H1 (cell line): ENCODE measurements around the gene KCNJ10. TPM values are rescaled to one million over a fixed set of nuclear protein-coding genes. Genes with fewer than 3 reads are reported as not detected.

Experiments
- CHD2 ChIP-seq: IDR thresholded peaks from 2 replicates; pipeline ENCODE4 v1.6.1; 2012; ENCODE audit warnings: low read length, improper control_type of control experiment
- GTF2F1 ChIP-seq: IDR thresholded peaks from 2 replicates; pipeline ENCODE4 v1.6.1; 2012; ENCODE audit warnings: low read depth, low read length, improper control_type of control experiment, borderline replicate concordance
- JUN ChIP-seq: IDR thresholded peaks from 2 replicates; pipeline ENCODE4 v1.6.1; 2011; ENCODE audit warnings: low read depth, mild to moderate bottlenecking, improper control_type of control experiment, low read length
- KDM1A ChIP-seq: fragments of 200-600, 300-600 bp; sonication (generic); IDR thresholded peaks from 2 replicates; pipeline ENCODE4 v1.7.1; 2016; ENCODE audit warnings: mild to moderate bottlenecking, low read length, borderline replicate concordance
- POU5F1 ChIP-seq: IDR thresholded peaks from 2 replicates; pipeline ENCODE4 v1.6.1; 2011; ENCODE audit warnings: low read depth, mild to moderate bottlenecking, low read length, moderate library complexity
- ZNF274 ChIP-seq: IDR thresholded peaks from 2 replicates; pipeline ENCODE4 v1.7.0; 2012; ENCODE audit warnings: low read length, borderline replicate concordance; ENCODE audit errors: extremely low read depth
- polyA plus RNA-seq, 7 experiments: library from polyadenylated mRNA; depleted of rRNA in 3 of 7; stranded (reverse) in 5 of 7; unstranded in 2 of 7; fragments of >200 nt in 5 of 7; fragments of 200-250 nt in 2 of 7; gene quantifications; 1 replicate in 5 of 7; 2 replicates in 1 of 7; 4 replicates in 1 of 7; pipeline versions ENCODE4 v1.2.1 to v1.2.3, GENCODE V29; 2011 to 2013; ENCODE audit warnings: missing spikeins in 2 of 7, mixed read lengths in 2 of 7
- total RNA-seq: library from RNA; stranded (reverse); fragmentation: NEBNext Ultra II Directional; extraction: Animal tissue kit (Norgen Biotek cat#: 25700); gene quantifications from 2 replicates; pipeline ENCODE4 v1.2.1, GENCODE V29; 2021
- TF ChIP-seq, protein P1 (sequence below): fragments of 300-600 bp; sonication (generic); IDR thresholded peaks from 2 replicates; pipeline ENCODE4 v1.7.1; 2012; ENCODE audit warnings: low read length, moderate library complexity, mild to moderate bottlenecking, inconsistent platforms; ENCODE audit not compliant: insufficient replicate concordance
- TF ChIP-seq, protein P2 (sequence below): IDR thresholded peaks from 2 replicates; pipeline ENCODE4 v1.6.1; 2012; ENCODE audit warnings: low read length, inconsistent platforms

Gene KCNJ10
- total and polyA plus RNA-seq, 2 of the 8 experiments (the other 6 are each of a cell fraction or from before 2014, with no cell fraction given), result 1.7 to 2.4 TPM

DNA sequence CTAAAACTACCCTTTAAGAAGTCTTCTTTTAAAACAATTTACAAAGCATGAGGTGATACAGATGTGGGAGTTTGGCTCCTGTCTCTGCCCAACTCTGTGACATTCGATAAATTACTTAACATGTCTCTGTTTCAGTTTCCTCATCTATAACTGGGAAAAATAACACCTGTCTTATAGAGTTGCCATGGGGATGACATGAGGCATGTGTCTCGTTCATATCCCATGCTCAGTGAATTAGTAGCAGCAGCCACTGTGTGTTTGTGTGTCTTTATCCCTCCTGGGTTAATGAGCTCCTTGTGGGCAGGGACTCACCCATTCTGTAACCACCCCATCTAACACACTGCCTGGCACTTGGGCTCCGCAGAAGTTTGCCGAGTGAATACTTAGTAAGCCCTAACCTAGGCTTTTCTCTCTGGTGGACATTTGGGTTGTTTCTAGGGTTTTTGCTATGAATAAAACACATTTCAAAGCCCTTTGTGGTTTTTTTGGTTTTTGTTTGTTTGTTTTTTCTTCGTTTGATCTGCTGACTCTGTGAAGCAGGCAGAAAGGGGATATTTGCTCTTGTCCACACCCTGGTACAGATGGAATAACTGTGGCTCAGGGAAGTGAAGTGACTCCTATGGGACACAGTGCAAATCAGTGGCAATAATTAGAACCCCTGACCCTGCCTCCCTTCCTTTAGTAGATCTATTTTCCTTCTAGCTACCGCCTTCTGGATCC is 10.6 kb upstream of the KCNJ10 start (continued):
- TF ChIP-seq KDM1A (no peak), CHD2 (no peak), GTF2F1 (no peak), JUN (no peak), POU5F1 (no peak), ZNF274 (no peak)
- TF ChIP-seq, protein P1, sequence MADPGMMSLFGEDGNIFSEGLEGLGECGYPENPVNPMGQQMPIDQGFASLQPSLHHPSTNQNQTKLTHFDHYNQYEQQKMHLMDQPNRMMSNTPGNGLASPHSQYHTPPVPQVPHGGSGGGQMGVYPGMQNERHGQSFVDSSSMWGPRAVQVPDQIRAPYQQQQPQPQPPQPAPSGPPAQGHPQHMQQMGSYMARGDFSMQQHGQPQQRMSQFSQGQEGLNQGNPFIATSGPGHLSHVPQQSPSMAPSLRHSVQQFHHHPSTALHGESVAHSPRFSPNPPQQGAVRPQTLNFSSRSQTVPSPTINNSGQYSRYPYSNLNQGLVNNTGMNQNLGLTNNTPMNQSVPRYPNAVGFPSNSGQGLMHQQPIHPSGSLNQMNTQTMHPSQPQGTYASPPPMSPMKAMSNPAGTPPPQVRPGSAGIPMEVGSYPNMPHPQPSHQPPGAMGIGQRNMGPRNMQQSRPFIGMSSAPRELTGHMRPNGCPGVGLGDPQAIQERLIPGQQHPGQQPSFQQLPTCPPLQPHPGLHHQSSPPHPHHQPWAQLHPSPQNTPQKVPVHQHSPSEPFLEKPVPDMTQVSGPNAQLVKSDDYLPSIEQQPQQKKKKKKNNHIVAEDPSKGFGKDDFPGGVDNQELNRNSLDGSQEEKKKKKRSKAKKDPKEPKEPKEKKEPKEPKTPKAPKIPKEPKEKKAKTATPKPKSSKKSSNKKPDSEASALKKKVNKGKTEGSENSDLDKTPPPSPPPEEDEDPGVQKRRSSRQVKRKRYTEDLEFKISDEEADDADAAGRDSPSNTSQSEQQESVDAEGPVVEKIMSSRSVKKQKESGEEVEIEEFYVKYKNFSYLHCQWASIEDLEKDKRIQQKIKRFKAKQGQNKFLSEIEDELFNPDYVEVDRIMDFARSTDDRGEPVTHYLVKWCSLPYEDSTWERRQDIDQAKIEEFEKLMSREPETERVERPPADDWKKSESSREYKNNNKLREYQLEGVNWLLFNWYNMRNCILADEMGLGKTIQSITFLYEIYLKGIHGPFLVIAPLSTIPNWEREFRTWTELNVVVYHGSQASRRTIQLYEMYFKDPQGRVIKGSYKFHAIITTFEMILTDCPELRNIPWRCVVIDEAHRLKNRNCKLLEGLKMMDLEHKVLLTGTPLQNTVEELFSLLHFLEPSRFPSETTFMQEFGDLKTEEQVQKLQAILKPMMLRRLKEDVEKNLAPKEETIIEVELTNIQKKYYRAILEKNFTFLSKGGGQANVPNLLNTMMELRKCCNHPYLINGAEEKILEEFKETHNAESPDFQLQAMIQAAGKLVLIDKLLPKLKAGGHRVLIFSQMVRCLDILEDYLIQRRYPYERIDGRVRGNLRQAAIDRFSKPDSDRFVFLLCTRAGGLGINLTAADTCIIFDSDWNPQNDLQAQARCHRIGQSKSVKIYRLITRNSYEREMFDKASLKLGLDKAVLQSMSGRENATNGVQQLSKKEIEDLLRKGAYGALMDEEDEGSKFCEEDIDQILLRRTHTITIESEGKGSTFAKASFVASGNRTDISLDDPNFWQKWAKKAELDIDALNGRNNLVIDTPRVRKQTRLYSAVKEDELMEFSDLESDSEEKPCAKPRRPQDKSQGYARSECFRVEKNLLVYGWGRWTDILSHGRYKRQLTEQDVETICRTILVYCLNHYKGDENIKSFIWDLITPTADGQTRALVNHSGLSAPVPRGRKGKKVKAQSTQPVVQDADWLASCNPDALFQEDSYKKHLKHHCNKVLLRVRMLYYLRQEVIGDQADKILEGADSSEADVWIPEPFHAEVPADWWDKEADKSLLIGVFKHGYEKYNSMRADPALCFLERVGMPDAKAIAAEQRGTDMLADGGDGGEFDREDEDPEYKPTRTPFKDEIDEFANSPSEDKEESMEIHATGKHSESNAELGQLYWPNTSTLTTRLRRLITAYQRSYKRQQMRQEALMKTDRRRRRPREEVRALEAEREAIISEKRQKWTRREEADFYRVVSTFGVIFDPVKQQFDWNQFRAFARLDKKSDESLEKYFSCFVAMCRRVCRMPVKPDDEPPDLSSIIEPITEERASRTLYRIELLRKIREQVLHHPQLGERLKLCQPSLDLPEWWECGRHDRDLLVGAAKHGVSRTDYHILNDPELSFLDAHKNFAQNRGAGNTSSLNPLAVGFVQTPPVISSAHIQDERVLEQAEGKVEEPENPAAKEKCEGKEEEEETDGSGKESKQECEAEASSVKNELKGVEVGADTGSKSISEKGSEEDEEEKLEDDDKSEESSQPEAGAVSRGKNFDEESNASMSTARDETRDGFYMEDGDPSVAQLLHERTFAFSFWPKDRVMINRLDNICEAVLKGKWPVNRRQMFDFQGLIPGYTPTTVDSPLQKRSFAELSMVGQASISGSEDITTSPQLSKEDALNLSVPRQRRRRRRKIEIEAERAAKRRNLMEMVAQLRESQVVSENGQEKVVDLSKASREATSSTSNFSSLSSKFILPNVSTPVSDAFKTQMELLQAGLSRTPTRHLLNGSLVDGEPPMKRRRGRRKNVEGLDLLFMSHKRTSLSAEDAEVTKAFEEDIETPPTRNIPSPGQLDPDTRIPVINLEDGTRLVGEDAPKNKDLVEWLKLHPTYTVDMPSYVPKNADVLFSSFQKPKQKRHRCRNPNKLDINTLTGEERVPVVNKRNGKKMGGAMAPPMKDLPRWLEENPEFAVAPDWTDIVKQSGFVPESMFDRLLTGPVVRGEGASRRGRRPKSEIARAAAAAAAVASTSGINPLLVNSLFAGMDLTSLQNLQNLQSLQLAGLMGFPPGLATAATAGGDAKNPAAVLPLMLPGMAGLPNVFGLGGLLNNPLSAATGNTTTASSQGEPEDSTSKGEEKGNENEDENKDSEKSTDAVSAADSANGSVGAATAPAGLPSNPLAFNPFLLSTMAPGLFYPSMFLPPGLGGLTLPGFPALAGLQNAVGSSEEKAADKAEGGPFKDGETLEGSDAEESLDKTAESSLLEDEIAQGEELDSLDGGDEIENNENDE, result no peak
- TF ChIP-seq, protein P2, sequence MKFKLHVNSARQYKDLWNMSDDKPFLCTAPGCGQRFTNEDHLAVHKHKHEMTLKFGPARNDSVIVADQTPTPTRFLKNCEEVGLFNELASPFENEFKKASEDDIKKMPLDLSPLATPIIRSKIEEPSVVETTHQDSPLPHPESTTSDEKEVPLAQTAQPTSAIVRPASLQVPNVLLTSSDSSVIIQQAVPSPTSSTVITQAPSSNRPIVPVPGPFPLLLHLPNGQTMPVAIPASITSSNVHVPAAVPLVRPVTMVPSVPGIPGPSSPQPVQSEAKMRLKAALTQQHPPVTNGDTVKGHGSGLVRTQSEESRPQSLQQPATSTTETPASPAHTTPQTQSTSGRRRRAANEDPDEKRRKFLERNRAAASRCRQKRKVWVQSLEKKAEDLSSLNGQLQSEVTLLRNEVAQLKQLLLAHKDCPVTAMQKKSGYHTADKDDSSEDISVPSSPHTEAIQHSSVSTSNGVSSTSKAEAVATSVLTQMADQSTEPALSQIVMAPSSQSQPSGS, result no peak
